GM08714 (cell line): ENCODE results near the gene FRAS1.

Source experiments
- H3K4me3 ChIP-seq: fragments of 200-500 bp; sonication (Bioruptor generic); 2 replicates; pipeline ENCODE4 v1.5.1; 2014; ENCODE audit warnings: mild to moderate bottlenecking, low read length, inconsistent platforms
- ZNF274 ChIP-seq: IDR thresholded peaks from 2 replicates; pipeline ENCODE4 v1.6.1; 2012; ENCODE audit warnings: mild to moderate bottlenecking, low read depth, low read length

Gene FRAS1

GRCh38 chr4:78409612-78410202 is 352.6 kb downstream of the FRAS1 start:
- no peak for TF ChIP-seq ZNF274
- H3K4me3 ChIP-seq, result no peak overlapping the region

- H3K4me3 ChIP-seq, result no peak overlapping the region
- no peak for TF ChIP-seq ZNF274
Measured at GRCh38 chr4:78410225-78410624, 353.1 kb downstream of the FRAS1 start.

DNA sequence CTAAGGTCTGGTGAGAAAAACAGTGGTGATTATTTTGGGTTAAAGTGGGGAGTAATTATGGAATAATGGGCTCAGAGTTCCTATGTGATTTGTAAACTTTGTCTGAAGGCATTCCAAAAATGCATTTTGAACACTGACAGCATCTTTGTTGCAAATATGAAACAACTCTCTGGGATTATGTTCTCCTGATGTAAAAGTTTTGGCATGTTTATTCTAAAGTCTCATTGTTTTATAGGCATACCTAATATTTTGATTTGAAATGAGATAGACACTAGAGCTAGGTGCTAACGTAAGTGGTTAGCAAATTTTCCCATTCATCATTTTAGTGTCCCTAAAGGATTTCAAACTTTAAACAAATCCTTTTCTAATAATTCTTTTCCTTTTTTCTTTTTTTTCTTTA is 353.6 kb downstream of the FRAS1 start:
- TF ChIP-seq ZNF274, result no peak

DNA sequence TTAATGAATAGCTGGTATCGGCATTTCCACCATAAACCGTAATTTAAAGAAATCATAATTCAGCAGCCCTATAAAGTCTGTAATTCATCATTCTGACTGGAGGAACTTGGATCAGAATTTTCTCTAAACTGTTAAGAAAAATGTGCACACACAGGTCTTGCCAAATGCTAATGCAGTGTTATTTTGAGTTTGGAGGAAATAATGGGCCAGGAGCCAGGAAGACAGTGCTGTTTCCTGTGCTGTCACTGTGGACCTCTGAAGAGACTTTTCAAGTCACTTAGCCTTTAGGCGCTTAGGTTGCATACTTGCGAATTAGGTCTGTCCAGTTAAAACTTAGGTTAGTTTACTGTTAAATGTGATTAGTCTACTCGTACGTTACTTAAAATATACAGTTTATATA is 357.0 kb downstream of the FRAS1 start:
- no peak for TF ChIP-seq ZNF274
- H3K4me3 ChIP-seq, result no peak overlapping the region

More for the DNA sequence above, 353.6 kb downstream of the FRAS1 start:
- no peak overlapping the region for H3K4me3 ChIP-seq

GRCh38 chr4:78417603-78418002 is 360.5 kb downstream of the FRAS1 start:
- TF ChIP-seq ZNF274, result no peak
- no peak overlapping the region for H3K4me3 ChIP-seq

- no peak for TF ChIP-seq ZNF274
Measured at GRCh38 chr4:78418406-78418805, 361.3 kb downstream of the FRAS1 start.

GRCh38 chr4:78423790-78424189 is 366.7 kb downstream of the FRAS1 start:
- no peak for TF ChIP-seq ZNF274
- H3K4me3 ChIP-seq, result no peak overlapping the region

More at GRCh38 chr4:78418406-78418805, 361.3 kb downstream of the FRAS1 start:
- H3K4me3 ChIP-seq, result no peak overlapping the region

DNA sequence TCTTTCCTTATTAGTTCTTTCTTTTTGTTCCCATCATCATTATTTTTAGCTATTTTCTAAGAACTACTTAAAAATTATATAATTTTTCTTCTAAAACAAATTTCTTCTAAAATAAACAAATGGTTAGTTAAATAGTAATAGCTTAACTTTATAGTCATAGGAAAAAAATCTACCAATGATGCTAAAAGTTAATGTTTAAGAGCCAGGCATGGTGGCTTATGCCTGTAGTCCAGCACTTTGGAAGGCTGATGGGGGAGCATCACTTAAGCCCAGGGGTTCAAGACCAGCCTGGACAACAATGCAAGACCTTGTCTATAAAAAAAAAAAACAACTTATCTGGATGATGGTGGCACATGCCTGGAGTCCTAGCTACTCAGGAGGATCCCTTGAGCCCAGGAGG is 367.3 kb downstream of the FRAS1 start:
- TF ChIP-seq ZNF274, result no peak
- no peak overlapping the region for H3K4me3 ChIP-seq

DNA sequence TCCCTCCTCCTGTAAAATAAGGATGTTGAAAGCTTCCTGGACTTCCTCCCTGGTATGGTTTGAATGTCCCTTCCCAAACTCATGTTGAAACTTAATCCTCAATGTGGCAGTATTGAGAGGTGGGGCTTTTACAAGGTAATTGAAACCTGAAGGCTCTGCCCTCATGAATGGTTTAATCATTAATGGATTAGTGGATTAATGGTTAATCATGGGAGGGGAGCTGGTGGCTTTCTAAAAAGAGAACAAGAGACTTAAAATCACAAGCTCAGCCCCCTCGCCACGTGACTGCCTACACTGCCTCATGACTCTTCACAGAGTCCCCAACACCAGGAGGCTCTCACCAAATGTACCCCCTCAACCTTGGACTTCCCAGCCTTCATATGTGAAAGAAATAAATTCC is 369.8 kb downstream of the FRAS1 start:
- H3K4me3 ChIP-seq, result no peak overlapping the region
- no peak for TF ChIP-seq ZNF274

DNA sequence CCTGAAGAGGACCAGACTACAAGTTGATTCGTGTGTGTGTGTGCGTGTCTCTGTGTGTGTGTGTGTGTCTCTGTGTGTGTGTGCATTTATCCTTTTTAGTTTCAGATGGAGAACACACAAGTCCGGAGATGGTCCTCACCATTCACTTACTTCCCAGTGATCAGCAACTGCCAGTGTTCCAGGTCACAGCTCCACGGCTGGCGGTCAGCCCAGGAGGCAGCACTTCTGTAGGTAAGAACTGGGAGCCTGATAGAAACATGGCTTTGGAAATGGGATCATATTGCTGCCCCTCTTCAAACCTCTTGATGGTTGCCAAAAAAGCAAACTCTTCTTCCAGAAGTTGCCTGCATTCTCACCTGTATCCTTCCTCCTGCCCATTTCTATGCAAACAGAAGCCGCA is 371.9 kb downstream of the FRAS1 start:
- TF ChIP-seq ZNF274, result no peak
- H3K4me3 ChIP-seq, result no peak overlapping the region

- TF ChIP-seq ZNF274, result no peak
- H3K4me3 ChIP-seq, result no peak overlapping the region
Measured at GRCh38 chr4:78432896-78433295, 375.8 kb downstream of the FRAS1 start.

DNA sequence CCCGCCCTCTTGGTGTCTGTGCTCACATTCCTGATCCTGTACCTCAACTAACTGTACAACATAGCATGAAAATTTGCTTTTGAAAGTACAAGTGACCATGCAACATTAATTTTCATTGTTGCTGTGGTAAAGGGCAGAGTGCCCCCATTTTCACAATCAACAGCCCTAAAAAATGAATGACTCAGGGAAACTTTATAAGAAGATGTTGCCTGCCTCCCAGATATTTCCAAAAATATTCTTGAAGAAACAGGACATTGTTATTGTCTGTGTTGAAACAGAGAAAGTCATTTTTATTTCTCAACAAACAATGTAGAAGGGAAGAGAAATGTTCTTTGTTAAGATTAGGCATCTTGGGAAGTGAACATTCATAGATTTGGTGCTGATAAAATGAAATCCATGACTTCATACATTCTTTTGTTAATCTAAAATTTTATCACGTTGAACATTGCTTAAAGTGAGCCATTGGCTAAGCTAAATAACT is 380.5 kb downstream of the FRAS1 start:
- H3K4me3 ChIP-seq, result no peak overlapping the region
- TF ChIP-seq ZNF274, result no peak

DNA sequence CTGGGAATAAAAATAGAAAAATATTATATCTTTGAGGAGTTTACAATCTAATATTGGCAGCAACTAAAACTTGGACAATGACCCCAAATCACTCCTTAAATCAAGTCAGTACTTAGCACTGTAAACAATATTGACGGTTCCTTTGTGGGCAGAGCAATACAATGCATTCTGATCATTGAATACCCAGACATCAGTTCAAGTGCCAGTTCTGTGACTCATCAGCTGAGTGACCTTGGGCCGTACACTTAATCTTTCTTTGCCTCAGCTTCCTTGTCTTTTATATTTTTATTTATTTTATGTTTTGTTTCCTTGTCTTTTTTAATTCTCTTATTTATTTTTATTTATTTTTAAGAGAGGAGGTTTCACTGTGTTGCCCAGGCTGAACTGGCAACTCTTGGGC is 382.2 kb downstream of the FRAS1 start:
- no peak overlapping the region for H3K4me3 ChIP-seq
- no peak for TF ChIP-seq ZNF274

- no peak for TF ChIP-seq ZNF274
- H3K4me3 ChIP-seq, result no peak overlapping the region
Measured at GRCh38 chr4:78441756-78442155, 384.6 kb downstream of the FRAS1 start.

DNA sequence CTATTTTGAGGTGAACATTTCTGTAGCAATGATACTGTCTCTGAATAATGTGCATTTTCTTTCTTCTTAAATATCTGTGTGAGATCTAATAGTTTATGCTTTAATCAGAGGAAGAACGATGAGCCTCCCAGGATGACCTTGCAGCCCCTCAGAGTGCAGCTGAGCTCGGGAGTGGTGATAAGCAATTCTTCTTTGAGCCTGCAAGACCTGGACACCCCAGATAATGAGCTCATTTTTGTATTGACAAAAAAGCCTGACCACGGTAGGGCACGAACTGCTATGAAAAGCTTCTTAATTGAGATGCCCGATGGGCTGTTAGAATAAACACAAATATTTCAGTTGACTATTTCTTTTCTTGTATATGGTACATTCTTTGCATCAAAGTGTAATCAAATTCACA is 389.5 kb downstream of the FRAS1 start:
- no peak overlapping the region for H3K4me3 ChIP-seq

DNA sequence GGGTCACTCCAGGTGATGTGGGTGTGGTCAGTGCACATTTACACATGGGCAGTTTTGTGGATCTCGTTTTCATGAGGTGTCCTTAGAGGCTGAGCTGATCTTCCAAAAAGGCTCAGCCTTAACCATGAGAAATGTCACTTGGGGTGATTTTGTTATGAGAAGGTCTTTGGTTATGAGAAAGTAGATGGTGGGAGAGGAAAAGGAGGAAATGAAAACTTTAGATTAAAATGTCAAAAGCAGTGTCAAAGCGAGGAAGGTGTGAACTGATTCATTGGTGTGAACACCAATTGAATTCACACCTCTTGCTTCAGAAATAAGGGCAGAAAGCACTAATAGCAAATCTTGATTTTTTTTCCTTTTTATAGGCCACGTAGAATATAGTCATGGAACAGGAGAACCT is 394.3 kb downstream of the FRAS1 start:
- no peak overlapping the region for H3K4me3 ChIP-seq
- no peak for TF ChIP-seq ZNF274

More for the DNA sequence above, 389.5 kb downstream of the FRAS1 start:
- TF ChIP-seq ZNF274, result no peak
